HUDEP-2 (cell line): ENCODE results near the gene HOXD9.

ENCODE experiments used
- DNase-seq, 76 experiments: peaks; one replicate each; lab custom pipeline; 2025; ENCODE audit not compliant: unreplicated experiment in 76 of 76; lab: John Stamatoyannopoulos, UW

HOXD9 gene

GRCh38 chr2:176122052-176122682, 352 bp upstream of the HOXD9 start:
- DNase-seq: no peak

GRCh38 chr2:176123411-176124109, 1.0 kb downstream of the HOXD9 start:
- no peak for DNase-seq

- DNase-seq: no peak
Observed at GRCh38 chr2:176124110-176124946, 1.8 kb downstream of the HOXD9 start.

GRCh38 chr2:176124947-176125771, 2.6 kb downstream of the HOXD9 start:
- no peak for DNase-seq

- no peak for DNase-seq
Observed at GRCh38 chr2:176125772-176126054, 3.2 kb downstream of the HOXD9 start.

GRCh38 chr2:176126929-176127773, 4.6 kb downstream of the HOXD9 start:
- DNase-seq: peak in 42 of 76 experiments; percentile 7 to 61 (median 29)

- no peak for DNase-seq
Observed at GRCh38 chr2:176127774-176128072, 5.2 kb downstream of the HOXD9 start.

GRCh38 chr2:176128172-176128981, 5.9 kb downstream of the HOXD9 start:
- no peak for DNase-seq

- peak in 9 of 76 experiments; percentile 6 to 32 (median 19) for DNase-seq
Observed at GRCh38 chr2:176128982-176129796, 6.7 kb downstream of the HOXD9 start, which contains the start of gene HOXD8. TSS of gene HOXD8 (plus strand) at chr2:176129705. CDS start at chr2:176130367, 662 bp downstream.

GRCh38 chr2:176129813-176130146, 7.3 kb downstream of the HOXD9 start:
- DNase-seq: peak in 1 of 76 experiments; percentile 19

- peak in 2 of 76 experiments; percentile 9 for DNase-seq
Observed at GRCh38 chr2:176130147-176130956, 7.8 kb downstream of the HOXD9 start.

GRCh38 chr2:176130957-176131847, 8.7 kb downstream of the HOXD9 start:
- no peak for DNase-seq

- DNase-seq: no peak
Observed at GRCh38 chr2:176131848-176132158, 9.3 kb downstream of the HOXD9 start.

- no peak for DNase-seq
Observed at GRCh38 chr2:176132205-176133171, 10.0 kb downstream of the HOXD9 start.

GRCh38 chr2:176133389-176133788, 10.9 kb downstream of the HOXD9 start:
- no peak for DNase-seq

- DNase-seq: no peak
Observed at GRCh38 chr2:176134035-176134434, 11.5 kb downstream of the HOXD9 start.
